IMR-90 (cell line): ENCODE data around the gene ABHD12.

ENCODE experiments used
- BHLHE40 ChIP-seq: fragments of 150-350 bp; IDR thresholded peaks from 2 replicates; pipeline ENCODE4 v1.6.1; 2016; ENCODE audit warnings: mild to moderate bottlenecking, low read depth, low read length
- CEBPB ChIP-seq: IDR thresholded peaks from 2 replicates; pipeline ENCODE4 v1.6.1; 2012; ENCODE audit warnings: low read depth, low read length, improper control_type of control experiment
- CHD1 ChIP-seq: IDR thresholded peaks from 2 replicates; pipeline ENCODE4 v1.6.1; 2012; ENCODE audit warnings: low read depth, low read length, improper control_type of control experiment
- MAFK ChIP-seq: IDR thresholded peaks from 2 replicates; pipeline ENCODE4 v1.6.1; 2012; ENCODE audit warnings: low read depth, low read length, improper control_type of control experiment
- MXI1 ChIP-seq: IDR thresholded peaks from 2 replicates; pipeline ENCODE4 v1.6.1; 2012; ENCODE audit warnings: low read depth, mild to moderate bottlenecking, low read length, moderate library complexity, borderline replicate concordance
- POLR2A ChIP-seq: IDR thresholded peaks from 2 replicates; pipeline ENCODE4 v1.6.1; 2012; ENCODE audit warnings: mild to moderate bottlenecking, low read depth, low read length
- RAD21 ChIP-seq: IDR thresholded peaks from 2 replicates; pipeline ENCODE4 v1.6.1; 2012; ENCODE audit warnings: low read length, improper control_type of control experiment
- RCOR1 ChIP-seq: IDR thresholded peaks from 2 replicates; pipeline ENCODE4 v1.6.1; 2012; ENCODE audit warnings: mild to moderate bottlenecking, low read length, improper control_type of control experiment; ENCODE audit not compliant: insufficient replicate concordance
- RFX5 ChIP-seq: IDR thresholded peaks from 2 replicates; pipeline ENCODE4 v1.8.0; 2012; ENCODE audit warnings: low read depth, mild to moderate bottlenecking, low read length, moderate library complexity
- USF2 ChIP-seq: fragments of 150-350 bp; IDR thresholded peaks from 2 replicates; pipeline ENCODE4 v1.6.1; 2017; ENCODE audit warnings: mild to moderate bottlenecking, antibody characterized with exemption, low read length, low read depth
- TF ChIP-seq, protein P1 (sequence below): conservative IDR thresholded peaks from 2 replicates; pipeline ENCODE4 v1.5.1; 2012; ENCODE audit warnings: mild to moderate bottlenecking, low read depth, low read length, improper control_type of control experiment

GRCh38 chr20:25356271-25356933 lies 34.2 kb downstream of the ABHD12 start:
- TF ChIP-seq POLR2A: no peak
- TF ChIP-seq, protein P1, sequence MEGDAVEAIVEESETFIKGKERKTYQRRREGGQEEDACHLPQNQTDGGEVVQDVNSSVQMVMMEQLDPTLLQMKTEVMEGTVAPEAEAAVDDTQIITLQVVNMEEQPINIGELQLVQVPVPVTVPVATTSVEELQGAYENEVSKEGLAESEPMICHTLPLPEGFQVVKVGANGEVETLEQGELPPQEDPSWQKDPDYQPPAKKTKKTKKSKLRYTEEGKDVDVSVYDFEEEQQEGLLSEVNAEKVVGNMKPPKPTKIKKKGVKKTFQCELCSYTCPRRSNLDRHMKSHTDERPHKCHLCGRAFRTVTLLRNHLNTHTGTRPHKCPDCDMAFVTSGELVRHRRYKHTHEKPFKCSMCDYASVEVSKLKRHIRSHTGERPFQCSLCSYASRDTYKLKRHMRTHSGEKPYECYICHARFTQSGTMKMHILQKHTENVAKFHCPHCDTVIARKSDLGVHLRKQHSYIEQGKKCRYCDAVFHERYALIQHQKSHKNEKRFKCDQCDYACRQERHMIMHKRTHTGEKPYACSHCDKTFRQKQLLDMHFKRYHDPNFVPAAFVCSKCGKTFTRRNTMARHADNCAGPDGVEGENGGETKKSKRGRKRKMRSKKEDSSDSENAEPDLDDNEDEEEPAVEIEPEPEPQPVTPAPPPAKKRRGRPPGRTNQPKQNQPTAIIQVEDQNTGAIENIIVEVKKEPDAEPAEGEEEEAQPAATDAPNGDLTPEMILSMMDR: no peak
- TF ChIP-seq CHD1: no peak
- no peak for TF ChIP-seq MXI1
- TF ChIP-seq MAFK: no peak
- no peak for TF ChIP-seq CEBPB
- TF ChIP-seq RAD21: no peak
- no peak for TF ChIP-seq RFX5
- no peak for TF ChIP-seq RCOR1
- TF ChIP-seq BHLHE40: no peak
- TF ChIP-seq USF2: no peak
